ENCODE measurements around the gene CEP72. TPM values are rescaled to one million over a fixed set of nuclear protein-coding genes. Genes with fewer than 3 reads are reported as not detected.
"Not testable (repeated sequence)": the region's sequence is repeated elsewhere in the genome, so short reads cannot be mapped to it uniquely, and the experiment has no call there.

The CEP72 gene
- total and polyA plus RNA-seq, 2 experiments from 2014 or later, result 1.7 to 2.4 TPM

DNA sequence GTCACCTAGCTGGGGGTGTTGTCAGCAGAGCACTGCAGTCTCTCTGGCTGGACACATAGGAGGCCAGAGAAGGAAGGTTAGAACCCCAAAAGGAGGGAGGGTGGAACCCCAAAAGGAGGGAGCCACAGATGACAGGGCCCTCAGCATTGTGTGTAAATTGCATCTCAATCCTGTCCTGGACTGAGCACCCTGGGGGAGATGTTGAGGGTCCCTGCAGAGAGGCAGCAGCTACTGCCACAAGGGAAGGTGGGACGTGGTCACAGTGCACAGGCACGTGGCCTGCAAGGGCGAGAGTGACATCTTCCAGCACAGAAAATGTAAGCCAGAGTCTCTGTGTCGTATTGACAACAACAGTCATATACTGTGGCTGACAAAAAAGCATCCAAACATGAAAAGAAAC, 36.5 kb upstream of the CEP72 start:
- no peak overlapping the region for H2AFZ ChIP-seq
- no peak overlapping the region for H3K27ac ChIP-seq
- H3F3A ChIP-seq (ENCODE audit: insufficient read depth), result no peaks in the 10 kb centered on the region
- no peak overlapping the region for H3K4me3 ChIP-seq
- 7 to 21% methylated on average over 4 of the region's 4 CpGs for WGBS, 2 experiments (ENCODE audit: low coverage in 1 of 2, low lambda C conversion rate in 2 of 2, missing lambda C conversion rate in 2 of 2)
- H3K9ac ChIP-seq, result no peak overlapping the region
- no peaks in the 10 kb centered on the region for H3K79me2 ChIP-seq (ENCODE audit: insufficient read depth)
- H3K9me2 ChIP-seq (ENCODE audit: insufficient read depth), result no peaks in the 10 kb centered on the region
- no peaks in the 10 kb centered on the region for H3K4me1 ChIP-seq (ENCODE audit: insufficient read depth)
- H3K27me3 ChIP-seq (replicated peaks; ENCODE audit: insufficient read depth), result peaks cover 55% of the 10 kb centered on the region
- no peaks in the 10 kb centered on the region for H4K20me1 ChIP-seq (ENCODE audit: insufficient read depth)
- DNase-seq, result no peak
- H3K4me2 ChIP-seq (ENCODE audit: unreplicated experiment), result no peak overlapping the region
- no peak for TF ChIP-seq EZH2 (IDR thresholded peaks at IDR 0.05; ENCODE audit: insufficient read depth, poor library complexity, severe bottlenecking)
- no peak for TF ChIP-seq EZH2phosphoT487 (IDR thresholded peaks at IDR 0.05; ENCODE audit: insufficient read depth, low read depth)
- no peaks in the 10 kb centered on the region for H3K36me3 ChIP-seq (ENCODE audit: low read depth)
- in situ Hi-C loops (cut with MboI), result no loop called here
- H3K9me3 ChIP-seq (ENCODE audit: low read depth), result no peaks in the 10 kb centered on the region

DNA sequence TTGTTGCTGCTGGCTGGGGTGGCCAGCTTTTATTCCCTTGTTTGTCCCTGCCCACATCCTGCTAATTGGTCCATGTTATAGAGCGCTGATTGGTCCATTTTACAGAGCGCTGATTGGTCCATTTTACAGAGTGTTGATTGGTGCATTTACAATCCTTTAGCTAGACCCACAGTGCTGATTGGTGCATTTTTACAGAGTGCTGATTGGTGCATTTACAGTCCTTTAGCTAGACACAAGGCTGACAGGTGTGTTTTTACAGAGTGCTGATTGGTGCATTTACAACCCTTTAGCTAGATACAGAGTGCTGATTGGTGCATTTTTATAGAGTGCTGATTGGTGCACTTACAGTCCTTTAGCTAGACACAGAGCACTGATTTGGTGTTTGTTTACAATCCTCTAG, 34.9 kb upstream of the CEP72 start:
- H3K27me3 ChIP-seq (replicated peaks; ENCODE audit: insufficient read depth), result peaks cover 59% of the 10 kb centered on the region
- H3K9ac ChIP-seq; H3K36me3 ChIP-seq (ENCODE audit: low read depth); H3K4me2 ChIP-seq (ENCODE audit: unreplicated experiment); DNase-seq; H3F3A ChIP-seq (ENCODE audit: insufficient read depth); H4K20me1 ChIP-seq (ENCODE audit: insufficient read depth); in situ Hi-C loops (cut with MboI); H3K9me3 ChIP-seq (ENCODE audit: low read depth); H3K27ac ChIP-seq; H3K4me1 ChIP-seq (ENCODE audit: insufficient read depth); H3K9me2 ChIP-seq (ENCODE audit: insufficient read depth); H3K79me2 ChIP-seq (ENCODE audit: insufficient read depth); H3K4me3 ChIP-seq; H2AFZ ChIP-seq: not testable (repeated sequence)
- WGBS, 2 experiments (ENCODE audit: low coverage in 1 of 2, low lambda C conversion rate in 2 of 2, missing lambda C conversion rate in 2 of 2), result 66 to 81% methylated on average over 2 of the region's 2 CpGs

DNA sequence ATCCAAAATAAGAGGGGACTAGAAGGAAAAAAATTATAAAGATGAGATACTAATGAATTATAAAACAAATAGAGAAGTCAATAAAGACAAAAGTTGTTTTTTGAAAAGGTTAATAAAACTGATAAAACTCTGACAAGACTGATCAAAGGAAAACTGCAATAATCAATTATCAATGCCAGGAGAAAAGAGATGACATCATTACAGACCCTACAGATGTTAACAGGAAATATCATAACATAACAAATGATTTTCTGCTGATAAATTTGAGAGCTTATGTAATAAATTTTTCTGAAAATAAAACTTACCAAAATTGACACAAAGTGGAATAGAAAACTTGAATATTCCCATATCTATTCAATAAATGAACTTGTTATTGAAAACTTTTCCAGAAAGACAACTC, 34.3 kb upstream of the CEP72 start:
- Histone ChIP-seq H3K27me3 (replicated peaks; ENCODE audit: insufficient read depth) (peaks cover 54% of the 10 kb centered on the region), H3K36me3 (ENCODE audit: low read depth) (no peaks in the 10 kb centered on the region), H3K9ac (no peak overlapping the region), H3K4me3 (no peak overlapping the region), H3K79me2 (ENCODE audit: insufficient read depth) (no peaks in the 10 kb centered on the region), H3K4me2 (ENCODE audit: unreplicated experiment) (no peak overlapping the region), H3K27ac (no peak overlapping the region), H3F3A (ENCODE audit: insufficient read depth) (no peaks in the 10 kb centered on the region), H3K4me1 (ENCODE audit: insufficient read depth) (no peaks in the 10 kb centered on the region), H2AFZ (no peak overlapping the region), H4K20me1 (ENCODE audit: insufficient read depth) (no peaks in the 10 kb centered on the region), H3K9me2 (ENCODE audit: insufficient read depth) (no peaks in the 10 kb centered on the region), H3K9me3 (ENCODE audit: low read depth) (no peaks in the 10 kb centered on the region)
- no peak for TF ChIP-seq EZH2 (IDR thresholded peaks at IDR 0.05; ENCODE audit: insufficient read depth, poor library complexity, severe bottlenecking)
- in situ Hi-C loops (cut with MboI), result no loop called here
- DNase-seq, result no peak

DNA sequence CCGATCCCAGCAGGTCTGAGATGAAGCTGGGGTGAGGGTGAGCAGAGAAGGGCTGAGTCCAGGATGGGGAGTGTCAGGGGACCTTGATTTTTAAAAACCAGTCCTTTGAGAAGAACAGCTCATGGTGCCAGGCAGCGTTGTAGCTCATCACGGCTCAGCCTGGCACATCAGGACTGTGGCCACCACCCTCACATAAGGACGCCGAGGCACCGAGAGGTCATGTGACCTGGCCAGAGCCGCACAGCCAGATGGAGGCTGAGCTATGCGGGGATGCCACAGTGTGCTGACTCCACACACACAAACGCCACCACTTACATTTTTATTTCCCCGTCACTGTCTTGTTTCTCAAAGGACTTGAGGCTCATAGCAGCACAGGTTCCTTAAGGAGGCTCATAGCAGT, 32.9 kb upstream of the CEP72 start:
- no peak overlapping the region for H3K4me3 ChIP-seq
- in situ Hi-C loops (cut with MboI), result no loop called here
- WGBS, 2 experiments (ENCODE audit: low coverage in 1 of 2, low lambda C conversion rate in 2 of 2, missing lambda C conversion rate in 2 of 2), result 42 to 43% methylated on average over 10 of the region's 10 CpGs
- no peak overlapping the region for H3K4me2 ChIP-seq (ENCODE audit: unreplicated experiment)
- H3F3A ChIP-seq (ENCODE audit: insufficient read depth), result no peaks in the 10 kb centered on the region
- H3K9me2 ChIP-seq (ENCODE audit: insufficient read depth), result no peaks in the 10 kb centered on the region
- no peak for DNase-seq
- no peak overlapping the region for H3K27ac ChIP-seq
- no peak overlapping the region for H2AFZ ChIP-seq
- no peak overlapping the region for H3K9ac ChIP-seq
- H3K36me3 ChIP-seq (ENCODE audit: low read depth), result no peaks in the 10 kb centered on the region
- TF ChIP-seq EZH2phosphoT487 (IDR thresholded peaks at IDR 0.05; ENCODE audit: insufficient read depth, low read depth) (no peak), EZH2 (IDR thresholded peaks at IDR 0.05; ENCODE audit: insufficient read depth, poor library complexity, severe bottlenecking) (no peak)
- no peaks in the 10 kb centered on the region for H3K79me2 ChIP-seq (ENCODE audit: insufficient read depth)
- peaks cover 42% of the 10 kb centered on the region for H3K27me3 ChIP-seq (replicated peaks; ENCODE audit: insufficient read depth)
- no peaks in the 10 kb centered on the region for H3K4me1 ChIP-seq (ENCODE audit: insufficient read depth)
- H4K20me1 ChIP-seq (ENCODE audit: insufficient read depth), result no peaks in the 10 kb centered on the region
- H3K9me3 ChIP-seq (ENCODE audit: low read depth), result no peaks in the 10 kb centered on the region

DNA sequence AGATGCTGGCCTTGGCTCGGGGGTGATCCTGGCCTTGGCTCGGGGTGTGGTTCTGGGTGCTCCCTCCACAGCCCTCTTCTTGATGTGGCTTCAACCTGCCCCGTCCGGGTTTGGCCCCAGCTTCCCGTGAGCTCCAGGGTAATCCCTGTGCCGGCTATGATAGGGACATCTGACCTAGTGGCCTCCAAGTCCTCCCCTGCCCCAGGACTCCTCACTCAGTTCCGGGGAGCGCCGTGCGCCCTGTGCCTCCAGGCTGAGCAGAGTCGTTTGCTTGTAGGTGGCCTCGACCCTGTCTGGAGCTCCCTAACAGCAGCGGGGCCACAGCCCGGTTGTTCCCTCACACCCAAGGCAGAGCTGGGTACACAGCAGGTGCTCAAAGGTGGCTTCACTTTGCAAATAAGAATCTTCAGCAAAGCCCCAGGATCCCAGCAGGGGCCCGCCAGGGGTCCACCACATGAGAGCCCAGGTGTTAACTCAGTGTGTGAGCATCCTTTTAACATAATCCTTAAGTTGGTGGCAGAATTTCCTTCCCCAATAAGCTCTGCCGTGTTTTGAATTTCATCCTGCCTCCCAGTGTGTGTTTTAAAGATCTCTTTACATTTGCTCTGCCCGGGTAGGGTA, 32.3 kb upstream of the CEP72 start:
- H3K27me3 ChIP-seq (replicated peaks; ENCODE audit: insufficient read depth), result peaks cover 37% of the 10 kb centered on the region
- in situ Hi-C loops (cut with MboI), result no loop called here
- H3K27ac ChIP-seq, result no peak overlapping the region
- no peak overlapping the region for H3K9ac ChIP-seq
- H3K79me2 ChIP-seq (ENCODE audit: insufficient read depth), result no peaks in the 10 kb centered on the region
- no peaks in the 10 kb centered on the region for H3K4me1 ChIP-seq (ENCODE audit: insufficient read depth)
- no peaks in the 10 kb centered on the region for H3F3A ChIP-seq (ENCODE audit: insufficient read depth)
- no peak overlapping the region for H3K4me2 ChIP-seq (ENCODE audit: unreplicated experiment)
- no peak for DNase-seq
- no peaks in the 10 kb centered on the region for H3K9me3 ChIP-seq (ENCODE audit: low read depth)
- H4K20me1 ChIP-seq (ENCODE audit: insufficient read depth), result no peaks in the 10 kb centered on the region
- no peak overlapping the region for H3K4me3 ChIP-seq
- 32 to 37% methylated on average over 17 of the region's 17 CpGs for WGBS, 2 experiments (ENCODE audit: low coverage in 1 of 2, low lambda C conversion rate in 2 of 2, missing lambda C conversion rate in 2 of 2)
- H2AFZ ChIP-seq, result no peak overlapping the region
- no peaks in the 10 kb centered on the region for H3K9me2 ChIP-seq (ENCODE audit: insufficient read depth)
- no peaks in the 10 kb centered on the region for H3K36me3 ChIP-seq (ENCODE audit: low read depth)
- TF ChIP-seq EZH2phosphoT487 (IDR thresholded peaks at IDR 0.05; ENCODE audit: insufficient read depth, low read depth) (no peak), EZH2 (IDR thresholded peaks at IDR 0.05; ENCODE audit: insufficient read depth, poor library complexity, severe bottlenecking) (no peak)

All from GM23248 (cell line).